HL-60/S4 treated with retinoic acid at 250 ng/mL for 4 days and 3 days (cell line): Measurements from ENCODE around the gene ACTG1.

ENCODE experiments used
- in situ Hi-C: fragments of 300-500 bp; cut with MboI; formaldehyde crosslinking; loops from 2 replicates; pipeline ENCODE4 v1.7.0; 2022; ENCODE audit warnings: low sequenced_read_pairs

ACTG1 gene

DNA sequence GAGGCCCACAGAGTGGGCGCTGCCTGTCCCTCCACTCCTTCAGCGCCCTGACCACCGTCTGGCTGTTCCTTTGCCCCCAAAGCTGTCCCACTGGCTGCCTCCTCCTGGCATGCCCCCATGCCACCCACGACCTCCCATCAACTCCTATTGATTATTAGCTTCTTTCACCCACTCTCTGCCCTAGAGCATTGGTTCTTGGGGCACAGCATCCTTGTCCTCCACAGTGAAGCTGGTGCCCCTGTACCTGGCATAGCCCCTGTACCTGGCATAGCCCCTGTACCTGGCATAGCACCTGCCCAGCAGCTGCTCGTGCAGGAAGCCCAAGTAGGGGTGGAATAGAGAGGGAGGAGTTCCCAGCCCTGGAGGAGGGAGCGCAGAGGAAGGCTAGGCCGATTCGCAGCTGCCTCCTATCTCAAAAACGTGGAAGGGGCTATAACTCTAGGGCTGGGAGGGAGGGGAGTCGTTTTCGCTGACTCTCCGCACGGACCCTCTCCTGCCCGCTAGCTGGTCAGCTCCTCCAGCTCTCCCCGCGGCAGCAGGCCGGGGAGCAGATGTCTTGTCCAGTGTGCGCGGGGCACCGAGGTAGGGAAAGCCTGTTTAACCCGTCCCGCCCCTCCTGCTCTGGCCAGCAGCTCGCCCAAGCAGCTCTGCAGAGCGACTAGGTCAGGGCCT, 5.7 kb upstream of the ACTG1 start:
- in situ Hi-C loops, result no loop called here

DNA sequence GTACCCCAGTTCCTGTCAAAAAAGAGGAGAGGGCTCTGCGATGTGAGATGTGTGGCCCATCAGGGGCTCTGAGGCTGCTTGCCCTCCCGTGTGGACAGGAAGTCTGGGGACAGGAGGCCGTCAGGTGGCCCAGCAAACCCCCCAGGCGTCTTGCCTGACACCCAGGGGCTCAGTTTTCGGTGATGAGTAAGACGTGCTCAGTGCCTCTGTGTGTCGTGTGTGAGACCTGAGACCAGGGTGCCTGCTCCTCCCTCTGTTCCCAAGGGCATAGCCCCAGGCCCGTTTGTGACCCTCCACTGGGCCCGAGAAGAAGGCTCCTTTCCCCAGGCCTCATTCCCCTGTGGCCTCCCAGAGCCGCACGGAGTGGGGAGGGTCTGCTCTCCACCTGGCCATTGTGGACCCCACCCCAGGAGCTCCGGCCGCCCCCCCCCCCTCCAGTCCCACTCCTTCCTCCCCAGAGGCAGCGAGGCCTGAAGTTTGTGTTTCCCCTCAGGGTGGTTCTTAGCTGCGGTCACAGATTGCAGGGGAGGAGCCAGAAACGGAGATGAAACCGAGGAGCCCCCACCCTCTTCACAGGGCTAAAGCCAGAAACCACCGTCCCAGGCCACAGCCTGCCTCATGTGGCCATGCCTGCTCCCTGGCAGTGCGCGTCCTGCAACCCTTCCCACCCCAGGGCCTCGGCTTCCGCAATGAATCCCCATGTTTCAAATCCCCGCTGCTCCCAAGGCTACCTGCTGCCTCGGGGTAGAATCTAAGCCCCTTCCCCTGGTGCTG, 4.9 kb upstream of the ACTG1 start:
- in situ Hi-C loops, result no loop called here

DNA sequence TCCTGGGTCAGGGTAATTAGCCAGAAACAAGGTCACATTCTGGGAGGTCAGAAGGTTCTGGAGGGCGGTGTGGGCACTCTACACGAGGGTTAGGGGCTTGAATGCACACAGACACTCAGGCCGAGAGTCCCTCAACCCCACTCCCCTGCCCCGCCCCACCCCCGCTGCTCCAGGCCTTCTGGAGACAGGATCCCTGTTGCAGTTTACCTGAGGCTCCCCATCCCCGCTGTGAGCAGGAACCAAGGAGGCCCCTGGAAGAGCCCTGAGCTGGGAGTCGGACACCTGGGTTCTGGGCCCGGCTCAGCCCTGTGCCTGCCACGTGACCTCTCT, 4.4 kb upstream of the ACTG1 start:
- in situ Hi-C loops, result no loop called here

DNA sequence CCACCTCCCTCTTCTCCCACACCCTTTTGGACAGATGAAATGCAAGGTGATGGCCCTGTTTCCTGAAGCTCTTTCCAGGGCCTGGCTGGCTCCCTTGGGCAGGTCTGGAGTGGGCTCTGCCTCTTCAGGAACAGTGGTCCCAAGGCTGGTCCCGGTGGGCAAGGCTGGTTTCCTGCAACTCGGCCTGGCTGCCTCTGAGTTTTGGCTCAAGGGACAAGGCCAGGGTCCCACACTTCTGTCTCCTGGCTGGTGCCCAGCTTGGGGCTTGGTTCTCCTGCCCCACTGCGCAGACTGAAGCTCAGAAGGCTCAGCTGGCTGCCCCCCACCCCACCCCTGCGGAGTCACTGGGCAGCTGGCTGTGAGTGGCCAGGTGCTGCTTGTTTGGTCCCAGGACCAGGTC, 3.8 kb upstream of the ACTG1 start:
- in situ Hi-C loops, result no loop called here

DNA sequence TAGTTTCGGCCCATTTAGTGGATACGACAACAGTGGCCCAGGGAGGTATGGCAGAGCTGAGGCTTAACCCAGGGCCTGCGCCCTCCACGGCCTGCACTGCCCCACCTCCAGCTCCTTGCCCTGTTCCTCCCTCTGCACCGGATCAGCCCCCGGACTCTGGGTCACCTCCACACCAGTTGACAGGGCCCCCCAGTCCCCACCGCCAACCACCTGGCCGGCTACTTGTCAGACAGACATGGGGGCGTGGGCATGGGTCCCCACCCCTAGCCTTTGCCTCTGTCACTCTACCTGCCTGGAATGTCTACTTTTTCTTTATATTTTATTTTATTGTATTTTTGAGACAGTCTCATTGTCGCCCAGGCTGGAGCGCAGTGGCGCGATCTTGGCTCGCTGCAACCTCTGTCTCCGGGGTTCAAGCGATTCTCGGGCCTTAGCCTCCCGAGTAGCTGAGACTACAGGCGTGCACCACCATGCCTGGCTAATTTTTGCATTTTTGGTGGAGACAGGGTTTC, 3.0 kb upstream of the ACTG1 start:
- in situ Hi-C loops, result no loop called here

DNA sequence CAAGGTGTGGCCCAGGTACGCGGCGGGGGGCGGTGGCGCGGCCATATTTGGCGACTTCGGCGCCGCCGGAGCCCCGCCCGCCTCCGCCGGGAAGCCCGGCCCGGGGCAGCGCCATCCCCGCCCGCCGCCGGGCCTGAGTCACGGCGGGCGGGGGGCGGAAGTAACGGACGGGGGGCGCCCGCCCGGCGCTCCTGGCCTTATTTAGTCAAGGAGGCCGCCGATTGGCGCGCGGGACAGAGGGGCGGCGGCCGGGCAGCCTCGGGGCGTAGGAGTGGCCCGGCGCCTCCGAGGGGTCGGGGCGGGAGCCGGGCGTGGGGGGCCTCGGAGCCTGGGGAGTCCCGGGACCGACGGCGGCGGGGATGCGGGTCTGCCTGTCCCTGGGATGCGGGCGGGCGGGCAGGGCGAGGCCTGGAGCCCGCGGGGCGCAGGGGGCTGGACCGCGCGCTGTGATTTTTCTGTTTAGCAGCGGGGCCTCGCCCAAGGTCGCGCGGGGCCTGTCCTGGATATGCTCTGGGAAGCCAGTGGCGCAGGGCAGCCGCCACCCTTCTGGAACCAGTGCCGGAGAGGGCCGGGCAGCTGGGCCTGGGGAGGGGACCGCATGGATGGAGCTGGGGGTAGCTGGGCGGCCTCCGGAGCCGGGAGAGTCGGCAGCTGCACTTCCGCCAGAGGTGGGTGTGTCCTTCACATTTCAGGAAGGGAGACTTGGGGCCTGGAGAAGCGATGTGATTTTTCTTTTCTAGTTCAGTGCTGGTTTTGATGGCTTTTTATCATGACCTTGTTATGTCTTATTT, 2.3 kb upstream of the ACTG1 start:
- in situ Hi-C loops, result no loop called here

DNA sequence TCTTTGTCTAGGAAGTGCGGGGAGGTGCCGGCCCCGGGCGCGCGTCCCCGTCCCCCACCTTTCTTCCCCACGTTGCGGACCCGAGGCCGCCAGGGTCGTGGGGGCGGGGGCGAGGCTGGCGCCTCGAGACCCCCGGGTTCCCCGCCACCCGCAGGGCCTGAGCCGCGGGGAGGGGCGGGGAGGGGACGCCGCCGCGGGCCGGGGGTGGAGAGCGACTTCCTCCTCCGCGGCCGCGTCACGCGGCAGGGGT, 1.8 kb upstream of the ACTG1 start:
- in situ Hi-C loops, result no loop called here

DNA sequence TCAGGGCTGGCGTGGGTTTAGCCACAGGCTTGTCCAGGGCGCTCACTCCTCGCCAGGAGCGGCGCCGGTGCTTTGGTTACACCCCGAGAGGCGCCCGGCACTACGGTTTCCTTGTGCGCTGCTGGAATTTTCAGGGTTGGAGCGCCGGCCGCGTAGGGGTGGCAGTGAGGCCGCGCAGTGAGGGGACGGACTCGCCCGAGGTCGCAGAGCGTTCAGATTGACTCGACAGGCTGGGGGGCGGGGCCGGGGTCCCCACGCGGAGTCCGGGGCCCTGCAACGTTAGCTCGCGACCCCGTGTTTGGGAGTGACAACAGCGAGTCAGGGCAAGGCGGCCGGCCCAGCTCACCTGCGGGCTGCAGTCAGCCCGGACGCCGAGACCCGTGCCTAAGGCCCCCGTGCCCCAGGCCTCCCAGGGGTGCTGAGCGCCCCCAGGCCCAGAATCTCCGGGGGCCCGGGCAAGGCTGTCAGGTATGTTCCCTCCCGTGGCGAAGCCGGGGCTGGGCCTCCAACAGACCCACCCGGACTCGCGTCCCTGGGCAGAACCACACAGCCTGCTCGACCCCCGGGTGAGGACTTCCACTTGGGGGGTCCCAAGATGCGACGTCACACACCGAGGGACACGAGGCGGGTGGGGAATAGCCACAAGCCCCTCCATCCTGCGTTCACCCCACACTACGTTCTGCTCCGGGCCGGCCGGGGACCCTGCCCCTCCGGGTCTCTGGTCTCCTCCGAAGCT, 1.3 kb upstream of the ACTG1 start:
- in situ Hi-C loops, result no loop called here

DNA sequence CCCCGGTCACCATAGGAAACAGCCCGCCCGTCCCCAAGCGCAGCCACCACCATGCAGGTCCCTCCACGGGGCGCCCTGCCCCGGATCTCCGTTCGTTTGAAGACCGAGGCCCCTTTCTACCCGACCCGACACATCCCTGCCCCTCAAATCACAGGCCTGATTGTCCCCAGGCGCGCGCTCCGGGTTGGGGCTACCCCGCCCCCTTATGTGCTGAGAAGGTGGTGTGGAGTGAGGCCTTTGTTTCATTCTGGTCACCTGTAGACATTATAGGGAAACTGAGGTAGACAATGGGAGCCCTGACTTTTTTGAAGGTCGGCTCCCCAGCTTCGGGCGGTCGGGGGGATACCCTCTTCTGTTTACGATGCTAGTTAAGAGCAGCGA, 763 bp upstream of the ACTG1 start:
- in situ Hi-C loops, result no loop called here

DNA sequence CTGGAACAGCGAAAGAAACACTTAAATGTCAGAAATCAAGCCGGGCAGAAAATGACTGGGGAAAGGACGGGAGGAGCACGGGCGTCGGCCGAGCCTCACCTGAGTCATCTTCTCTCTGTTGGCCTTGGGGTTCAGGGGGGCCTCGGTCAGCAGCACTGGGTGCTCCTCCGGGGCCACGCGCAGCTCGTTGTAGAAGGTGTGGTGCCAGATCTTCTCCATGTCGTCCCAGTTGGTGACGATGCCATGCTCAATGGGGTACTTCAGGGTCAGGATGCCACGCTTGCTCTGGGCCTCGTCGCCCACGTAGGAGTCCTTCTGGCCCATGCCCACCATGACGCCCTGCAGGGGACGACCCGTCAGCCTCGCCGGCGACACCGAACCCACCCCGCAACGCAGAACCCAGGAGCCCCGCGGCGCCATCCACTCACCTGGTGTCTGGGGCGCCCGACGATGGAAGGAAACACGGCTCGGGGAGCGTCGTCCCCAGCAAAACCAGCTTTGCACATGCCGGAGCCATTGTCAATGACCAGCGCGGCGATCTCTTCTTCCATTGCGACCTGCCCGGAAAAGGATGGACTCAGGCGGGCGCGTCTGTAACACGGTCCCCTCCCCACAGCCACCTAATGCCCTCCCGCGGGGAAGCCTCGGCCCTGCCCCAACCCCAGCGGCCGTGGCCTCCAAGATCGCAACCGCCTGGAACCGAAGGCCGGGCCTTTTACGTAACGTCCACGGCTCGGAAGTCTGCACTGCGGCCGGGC, 616 bp downstream of the ACTG1 start:
- in situ Hi-C loops, result no loop called here

DNA sequence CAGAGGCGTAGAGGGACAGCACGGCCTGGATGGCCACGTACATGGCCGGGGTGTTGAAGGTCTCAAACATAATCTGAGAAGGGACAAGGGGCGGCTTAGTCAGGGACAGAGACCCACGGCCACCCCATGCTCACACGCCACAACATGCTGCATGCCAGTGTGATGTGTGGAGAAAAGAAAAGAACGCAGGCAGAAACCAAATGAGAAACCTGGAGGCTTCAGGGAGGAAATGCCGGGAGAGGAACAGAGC, 1.1 kb downstream of the ACTG1 start:
- in situ Hi-C loops, result no loop called here

DNA sequence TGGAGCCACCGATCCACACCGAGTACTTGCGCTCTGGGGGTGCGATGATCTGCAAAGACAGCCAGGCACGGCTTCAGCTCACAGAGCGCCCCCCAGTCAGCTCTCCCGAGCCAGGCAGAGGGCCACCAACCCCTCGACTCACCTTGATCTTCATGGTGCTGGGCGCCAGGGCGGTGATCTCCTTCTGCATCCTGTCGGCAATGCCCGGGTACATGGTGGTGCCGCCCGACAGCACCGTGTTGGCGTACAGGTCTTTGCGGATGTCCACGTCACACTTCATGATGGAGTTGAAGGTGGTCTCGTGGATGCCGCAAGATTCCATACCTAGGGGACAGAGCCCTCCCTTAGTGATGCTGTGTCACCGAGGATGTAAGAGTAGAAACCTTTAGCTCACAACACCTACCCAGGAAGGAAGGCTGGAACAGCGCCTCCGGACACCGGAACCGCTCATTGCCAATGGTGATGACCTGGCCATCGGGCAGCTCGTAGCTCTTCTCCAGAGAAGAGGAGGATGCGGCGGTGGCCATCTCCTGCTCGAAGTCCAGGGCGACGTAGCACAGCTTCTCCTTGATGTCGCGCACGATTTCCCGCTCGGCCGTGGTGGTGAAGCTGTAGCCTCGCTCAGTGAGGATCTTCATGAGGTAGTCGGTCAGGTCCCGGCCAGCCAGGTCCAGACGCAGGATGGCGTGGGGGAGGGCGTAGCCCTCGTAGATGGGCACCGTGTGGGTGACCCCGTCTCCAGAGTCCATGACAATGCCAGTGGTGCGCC, 1.6 kb downstream of the ACTG1 start:
- in situ Hi-C loops, result no loop called here

DNA sequence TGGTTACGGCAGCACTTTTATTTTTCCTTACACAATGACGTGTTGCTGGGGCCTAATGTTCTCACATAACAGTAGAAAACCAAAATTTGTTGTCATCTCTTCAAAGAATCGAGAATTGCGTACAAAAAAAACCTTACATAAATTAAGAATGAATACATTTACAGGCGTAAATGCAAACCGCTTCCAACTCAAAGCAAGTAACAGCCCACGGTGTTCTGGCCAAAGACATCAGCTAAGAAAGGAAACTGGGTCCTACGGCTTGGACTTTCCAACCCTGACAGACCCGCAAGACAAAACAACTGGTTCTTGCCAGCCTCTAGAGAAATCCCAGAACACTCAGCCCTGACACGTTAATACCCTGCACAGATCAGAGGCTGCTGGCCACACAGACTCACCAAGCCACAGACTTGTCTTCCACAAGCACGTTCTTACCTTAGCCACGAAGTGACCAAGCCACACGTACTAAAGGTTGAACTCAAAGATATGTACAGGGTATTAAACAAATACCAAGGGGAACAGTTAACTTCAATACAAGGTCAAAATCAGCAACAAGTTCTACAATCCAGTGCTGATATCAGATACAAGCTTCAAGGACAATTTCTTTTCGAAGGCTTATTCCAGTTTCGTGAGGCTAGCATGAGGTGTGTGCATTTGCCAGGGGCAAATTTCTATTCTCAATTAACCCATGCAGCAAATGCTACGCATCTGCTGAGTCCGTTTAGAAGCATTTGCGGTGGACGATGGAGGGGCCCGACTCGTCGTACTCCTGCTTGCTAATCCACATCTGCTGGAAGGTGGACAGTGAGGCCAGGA, 2.4 kb downstream of the ACTG1 start:
- in situ Hi-C loops, result no loop called here

DNA sequence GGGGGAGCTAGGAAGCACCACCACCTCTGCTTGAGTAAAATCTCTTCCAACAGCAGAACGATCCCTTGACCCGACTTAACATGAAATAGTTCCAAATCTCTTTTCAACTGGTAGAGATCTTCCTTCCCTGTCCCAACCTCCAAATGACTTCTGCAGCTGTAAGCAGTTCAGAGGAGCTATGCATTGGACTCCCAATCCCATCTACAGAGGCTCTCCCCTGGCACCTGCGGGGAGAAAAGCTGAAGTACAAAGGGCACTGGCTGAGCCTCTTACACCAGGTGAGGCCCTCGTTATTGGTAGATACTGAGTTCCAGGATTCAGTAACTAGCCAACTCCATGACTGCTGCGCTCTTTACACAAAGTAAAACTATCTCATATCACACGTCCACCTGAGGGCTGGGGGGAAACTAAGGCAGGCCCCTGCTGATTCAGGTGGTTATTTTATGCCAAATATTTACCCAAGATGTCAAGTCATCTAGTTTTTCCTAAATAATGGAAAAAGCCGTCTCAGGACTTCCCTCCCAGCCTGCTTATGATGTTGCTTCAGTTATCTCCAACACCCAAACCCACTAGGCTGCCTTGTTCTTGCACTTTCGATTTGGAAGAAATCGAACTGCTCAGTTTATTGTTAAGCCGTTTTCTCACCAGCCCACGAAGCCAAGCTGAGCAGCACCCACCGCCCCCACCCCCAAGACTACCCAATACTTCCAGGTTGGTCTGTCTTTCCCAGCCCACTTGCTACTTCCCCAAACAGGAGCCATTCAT, 3.2 kb downstream of the ACTG1 start:
- in situ Hi-C loops, result no loop called here

DNA sequence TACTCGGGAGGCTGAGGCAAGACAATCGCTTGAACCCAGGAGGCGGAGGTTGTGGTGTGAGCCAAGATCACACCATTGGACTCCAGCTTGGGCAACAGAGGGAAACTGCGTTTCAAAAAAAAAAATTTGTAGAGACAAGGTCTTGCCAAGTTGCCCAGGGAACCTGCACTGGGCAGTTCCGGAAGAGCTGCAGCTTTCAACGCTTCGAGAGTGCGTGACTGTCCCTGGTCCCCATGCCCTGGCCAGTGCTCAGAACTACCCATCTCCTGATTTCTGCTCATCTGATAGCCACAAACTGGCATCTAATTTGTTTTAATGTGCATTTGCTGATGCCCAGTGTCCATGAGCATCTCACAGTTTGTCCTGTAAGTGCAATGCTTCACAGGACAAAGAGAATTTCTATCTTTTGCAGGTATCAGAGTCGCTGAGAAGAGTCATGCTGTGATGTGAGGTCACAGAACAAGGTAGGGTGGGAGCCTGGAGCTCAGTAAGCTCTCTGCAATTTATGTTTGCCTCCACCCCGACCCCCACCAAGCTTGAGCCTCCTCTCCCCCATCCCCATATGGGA, 3.9 kb downstream of the ACTG1 start:
- in situ Hi-C loops, result no loop called here

DNA sequence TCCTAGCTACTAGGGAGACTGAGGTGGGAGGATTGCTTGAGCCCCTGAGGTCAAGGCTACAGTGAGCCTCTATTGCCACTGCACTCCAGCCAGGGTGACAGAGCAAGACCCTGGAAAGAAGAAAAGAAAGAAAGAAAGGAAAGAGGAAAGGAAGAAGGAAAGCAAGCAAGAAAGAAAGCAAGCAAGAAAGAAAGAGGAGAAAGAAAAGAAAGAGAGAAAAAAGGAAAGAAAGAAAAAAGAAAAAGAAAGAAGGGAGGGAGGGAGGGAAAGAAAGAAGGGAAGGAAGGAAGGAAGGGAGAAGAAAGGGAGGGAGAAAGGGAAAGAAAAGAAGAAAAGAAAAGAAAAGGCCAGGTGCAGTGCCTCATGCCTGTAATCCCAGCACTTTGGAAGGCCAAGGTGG, 9.0 kb downstream of the ACTG1 start:
- in situ Hi-C loops, result no loop called here

DNA sequence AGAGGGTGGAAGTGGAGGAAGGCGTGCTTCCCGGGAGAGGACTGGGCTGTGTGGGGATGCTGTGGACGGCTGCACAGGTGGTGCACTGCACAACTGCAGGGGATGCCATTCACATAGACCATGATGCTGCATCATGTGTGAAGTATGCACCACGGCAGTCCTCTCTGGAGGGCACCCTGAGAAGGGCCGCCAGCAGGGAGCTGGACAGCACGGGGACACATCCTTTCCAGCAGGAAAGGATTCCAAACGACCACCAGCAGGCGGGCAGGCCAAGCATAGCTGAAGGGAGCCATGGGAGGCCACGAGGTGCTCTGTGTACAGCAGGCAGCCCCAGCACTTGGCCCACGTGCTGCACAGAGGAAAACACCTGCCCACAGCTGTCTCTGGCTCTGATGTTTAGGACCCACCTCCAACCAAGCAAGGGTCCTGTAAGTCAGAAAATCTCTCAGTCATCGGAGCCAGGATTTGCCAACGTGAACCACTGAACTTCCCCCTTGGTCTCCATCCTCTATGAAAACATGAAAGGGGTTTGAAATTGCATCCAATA, 10.1 kb downstream of the ACTG1 start:
- in situ Hi-C loops, result no loop called here

DNA sequence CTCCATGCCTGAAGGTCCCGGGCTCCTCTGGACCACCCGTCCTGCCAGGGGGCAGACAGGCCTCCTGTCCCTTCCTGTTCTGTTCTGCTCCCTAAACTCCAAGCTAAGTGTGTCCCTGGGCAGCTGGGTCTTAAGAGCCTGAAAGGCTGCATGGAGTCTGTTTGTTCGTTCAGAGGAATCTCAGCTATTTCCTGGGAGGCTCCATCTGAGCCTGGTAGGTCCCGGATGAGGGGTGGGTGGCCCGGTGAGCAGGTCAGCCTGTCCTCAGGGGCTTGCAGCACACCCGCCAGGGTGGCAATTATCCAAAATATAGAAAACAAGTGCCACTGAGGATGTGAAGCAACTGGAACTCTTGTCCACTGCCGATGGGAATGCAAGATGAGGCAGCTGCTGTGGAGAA, 12.6 kb downstream of the ACTG1 start:
- in situ Hi-C loops, result no loop called here
